Right lobe of liver (tissue), 6 donors: ENCODE measurements around the gene USP6NL. TPM values are rescaled to one million over a fixed set of nuclear protein-coding genes. Genes with fewer than 3 reads are reported as not detected.

Experiments used
- ATAC-seq, 4 donors: fragments of 200-7000 bp; cut with Tn5 transposase; one replicate each; pipeline ENCODE4 v1.9.1; 2020; ENCODE audit warnings: mild to moderate bottlenecking in 4 of 4, moderate library complexity in 4 of 4
- DNase-seq, 3 donors: peaks; one replicate each; pipeline ENCODE4 v3.0.0-alpha.2; 2020
- H3K27ac ChIP-seq, 3 donors: fragments of 200-600 bp; one replicate each; pipeline ENCODE4 v1.8.0; 2022
- H3K27me3 ChIP-seq, 2 donors: fragments of 200-600 bp; one replicate each; pipeline ENCODE4 v1.8.0; 2022
- H3K36me3 ChIP-seq, 4 donors: fragments of 200-600 bp; sonication (generic) in 1 of 4; one replicate each; pipeline versions ENCODE4 v1.5.1 to v1.8.0; 2017 to 2022; ENCODE audit warnings: control low read depth in 1 of 4
- H3K4me1 ChIP-seq, 4 donors: fragments of 200-600 bp; sonication (generic) in 1 of 4; one replicate each; pipeline versions ENCODE4 v1.5.1 to v1.8.0; 2017 to 2022; ENCODE audit warnings: control low read depth in 1 of 4
- H3K4me3 ChIP-seq, 3 donors: fragments of 200-600 bp; one replicate each; pipeline ENCODE4 v1.8.0; 2022
- H3K9me3 ChIP-seq, 4 donors: fragments of 200-600 bp; sonication (generic) in 1 of 4; one replicate each; pipeline versions ENCODE4 v1.5.1 to v1.8.0; 2017 to 2022; ENCODE audit warnings: control low read depth in 1 of 4
- POLR2A ChIP-seq: fragments of 450-650 bp; IDR thresholded peaks from one replicate; pipeline ENCODE4 v1.6.1; 2017; ENCODE audit warnings: antibody characterized with exemption, mild to moderate bottlenecking
- WGBS: methylation state at CpG from one replicate; pipeline ENCODE4 v1.1.6; 2018; ENCODE audit warnings: low coverage, low lambda C conversion rate; ENCODE audit not compliant: insufficient coverage; ENCODE audit errors: missing lambda C conversion rate; 5-methylcytosine and 5-hydroxymethylcytosine counted together
- intact Hi-C, 2 donors: fragments of 100-400 bp; cut with DNase I; formaldehyde crosslinking; loops; one replicate each; pipeline versions ENCODE4 v1.11.2 to v1.14.1; 2022
- total RNA-seq, 6 experiments: library from RNA; depleted of rRNA in 2 of 6; stranded (reverse); fragments of >200 nt in 2 of 6; fragmentation: NEBNext Ultra II Directional in 3 of 6; extraction: Animal tissue kit (Norgen Biotek cat#: 25700) in 3 of 6; gene quantifications; one replicate each; pipeline versions ENCODE4 v1.1.0 to v1.2.4, GENCODE V29; 2016 to 2023
- TF ChIP-seq, protein P1 (sequence below), 4 donors: fragments of 200-600 bp in 3 of 4; fragments of 450-650 bp in 1 of 4; IDR thresholded peaks; one replicate each; pipeline versions ENCODE4 v1.5.1 to v1.8.0; 2016 to 2022; ENCODE audit warnings: antibody characterized with exemption in 4 of 4, mild to moderate bottlenecking in 2 of 4
- donor health status: DM: no; HTN: yes; CAD: no.
- donor health status: DM: no; HTN: no; CAD: no.
- donor health status: DM: no; HTN: no; CAD: no.
- donor health status: DM: no; HTN: yes; CAD: no.
- donor health status: DM: no; HTN: yes; CAD: no.

Gene USP6NL
- total RNA-seq, 6 experiments from 2014 or later, result 8.4 to 15.3 (median 11.5) TPM

DNA sequence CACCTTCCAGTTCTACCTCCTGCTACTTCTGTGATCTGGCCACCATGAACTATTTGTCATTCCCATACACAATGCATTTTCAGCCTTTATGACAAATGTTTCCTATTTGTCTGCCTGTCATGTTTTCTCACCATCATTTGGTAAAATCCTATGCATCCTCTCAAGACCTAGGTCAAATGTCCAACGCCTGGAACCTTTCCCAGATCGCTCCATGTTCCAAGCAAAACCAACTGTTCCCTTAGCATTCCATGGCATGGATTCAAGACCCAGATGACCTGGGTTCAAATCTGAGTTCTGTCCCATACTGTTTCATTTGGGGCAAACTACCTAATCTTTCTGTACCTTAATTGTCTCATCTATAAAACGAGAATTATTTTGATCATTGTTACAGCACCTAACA, 98.9 kb downstream of the USP6NL start:
- peaks cover 0 to 34% (median 3%) of the 10 kb centered on the region in 4 donors for H3K4me1 ChIP-seq
- H3K9me3 ChIP-seq, result no peaks in the 10 kb centered on the region
- intact Hi-C loops, result loop anchor here in 1 of 2 donors (10.0 kb wide), 1 partner anchor 212 kb away; no protein-coding TSS in a partner anchor
- no peak for TF ChIP-seq POLR2A
- TF ChIP-seq, protein P1, sequence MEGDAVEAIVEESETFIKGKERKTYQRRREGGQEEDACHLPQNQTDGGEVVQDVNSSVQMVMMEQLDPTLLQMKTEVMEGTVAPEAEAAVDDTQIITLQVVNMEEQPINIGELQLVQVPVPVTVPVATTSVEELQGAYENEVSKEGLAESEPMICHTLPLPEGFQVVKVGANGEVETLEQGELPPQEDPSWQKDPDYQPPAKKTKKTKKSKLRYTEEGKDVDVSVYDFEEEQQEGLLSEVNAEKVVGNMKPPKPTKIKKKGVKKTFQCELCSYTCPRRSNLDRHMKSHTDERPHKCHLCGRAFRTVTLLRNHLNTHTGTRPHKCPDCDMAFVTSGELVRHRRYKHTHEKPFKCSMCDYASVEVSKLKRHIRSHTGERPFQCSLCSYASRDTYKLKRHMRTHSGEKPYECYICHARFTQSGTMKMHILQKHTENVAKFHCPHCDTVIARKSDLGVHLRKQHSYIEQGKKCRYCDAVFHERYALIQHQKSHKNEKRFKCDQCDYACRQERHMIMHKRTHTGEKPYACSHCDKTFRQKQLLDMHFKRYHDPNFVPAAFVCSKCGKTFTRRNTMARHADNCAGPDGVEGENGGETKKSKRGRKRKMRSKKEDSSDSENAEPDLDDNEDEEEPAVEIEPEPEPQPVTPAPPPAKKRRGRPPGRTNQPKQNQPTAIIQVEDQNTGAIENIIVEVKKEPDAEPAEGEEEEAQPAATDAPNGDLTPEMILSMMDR (IDR thresholded peaks at IDR 0.05), result no peak
- H3K27ac ChIP-seq, result no peak overlapping the region
- DNase-seq (peak in 1 of 3 donors; percentile 54), ATAC-seq (peak in 2 of 4 donors; percentile 27 to 35)
- peaks cover 0 to 5% (median 0%) of the 10 kb centered on the region in 4 donors for H3K36me3 ChIP-seq
- 48% methylated on average over 3 of the region's 3 CpGs for WGBS
- H3K4me3 ChIP-seq, result no peak overlapping the region
- no peaks in the 10 kb centered on the region for H3K27me3 ChIP-seq

DNA sequence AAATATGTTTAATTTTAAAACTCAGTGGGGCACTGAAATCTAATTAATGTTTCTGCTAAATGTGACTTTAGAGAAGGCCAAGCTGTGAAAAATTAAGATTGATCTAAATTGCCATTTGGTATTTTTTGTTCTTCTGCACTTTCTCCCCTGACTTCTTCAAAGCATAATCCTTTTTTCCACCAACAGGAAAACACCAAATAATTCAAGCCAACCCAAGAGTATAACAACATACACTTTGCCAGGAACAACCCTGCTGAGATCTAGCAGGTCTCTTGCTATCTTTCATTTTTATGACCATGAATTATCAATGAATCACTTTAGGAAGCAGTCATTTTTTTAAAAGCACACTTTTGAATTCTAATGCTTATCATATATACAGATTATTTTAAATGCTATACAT, 100.1 kb downstream of the USP6NL start:
- intact Hi-C loops, result loop anchor here in 1 of 2 donors (10.0 kb wide), 1 partner anchor 213 kb away; no protein-coding TSS in a partner anchor
- Histone ChIP-seq H3K4me1 (peaks cover 0 to 24% (median 3%) of the 10 kb centered on the region in 4 donors), H3K4me3 (no peak overlapping the region), H3K36me3 (peaks cover 0 to 5% (median 0%) of the 10 kb centered on the region in 4 donors), H3K27ac (no peak overlapping the region), H3K27me3 (no peaks in the 10 kb centered on the region), H3K9me3 (no peaks in the 10 kb centered on the region)
- DNase-seq (no peak), ATAC-seq (no peak)
- TF ChIP-seq, protein P1 (IDR thresholded peaks at IDR 0.05), result no peak
- TF ChIP-seq POLR2A, result no peak

DNA sequence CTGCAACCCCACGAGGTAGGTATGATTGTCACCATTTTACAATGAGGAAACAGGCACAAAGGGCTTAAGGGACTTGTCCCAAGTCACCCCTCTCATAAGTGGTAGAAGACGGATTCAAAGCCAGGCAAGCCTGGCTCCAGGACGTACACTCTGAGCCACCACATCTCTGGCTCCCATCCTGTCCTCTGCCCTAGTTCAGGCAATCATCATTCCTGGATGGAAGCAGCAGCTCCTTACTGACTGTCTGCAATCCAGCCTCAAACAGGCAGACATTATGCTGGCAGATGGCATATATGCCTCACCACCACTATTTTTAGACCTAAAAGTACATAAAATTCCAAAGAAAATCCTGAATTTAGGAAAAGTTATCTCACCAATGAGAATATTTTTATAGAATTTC, 100.7 kb downstream of the USP6NL start:
- Histone ChIP-seq H3K27me3 (no peaks in the 10 kb centered on the region), H3K4me1 (peaks cover 0 to 18% (median 3%) of the 10 kb centered on the region in 4 donors), H3K27ac (no peak overlapping the region), H3K9me3 (no peaks in the 10 kb centered on the region), H3K36me3 (peaks cover 0 to 5% (median 0%) of the 10 kb centered on the region in 4 donors), H3K4me3 (no peak overlapping the region)
- ATAC-seq (no peak), DNase-seq (no peak)
- intact Hi-C loops, result loop anchor here in 1 of 2 donors (10.0 kb wide), 1 partner anchor 214 kb away; no protein-coding TSS in a partner anchor
- 70% methylated on average over 3 of the region's 3 CpGs for WGBS
- TF ChIP-seq, protein P1 (IDR thresholded peaks at IDR 0.05), result no peak
- TF ChIP-seq POLR2A, result no peak

DNA sequence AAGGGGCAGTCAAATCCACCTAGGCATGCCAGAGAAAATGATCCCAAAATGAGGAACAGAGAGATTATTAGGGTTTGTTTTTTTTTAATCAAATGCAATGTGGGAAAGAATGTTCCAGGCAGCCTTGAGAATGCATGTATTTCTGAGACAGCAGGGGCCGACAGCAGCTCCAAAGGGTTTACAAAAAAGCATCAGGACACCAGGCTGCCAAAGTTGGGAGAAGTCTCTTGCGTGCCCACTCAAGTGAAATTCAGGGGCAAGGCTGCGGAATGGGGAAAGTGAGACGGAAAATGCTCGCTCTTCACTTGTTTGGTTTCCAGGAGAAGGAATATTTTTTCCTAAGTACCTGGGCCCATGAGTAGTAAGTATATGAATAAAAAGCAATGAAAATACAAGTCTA, 101.2 kb downstream of the USP6NL start:
- Histone ChIP-seq H3K9me3 (no peaks in the 10 kb centered on the region), H3K36me3 (peaks cover 0 to 5% (median 0%) of the 10 kb centered on the region in 4 donors), H3K27me3 (no peaks in the 10 kb centered on the region), H3K27ac (no peak overlapping the region), H3K4me1 (peaks cover 0 to 18% (median 1%) of the 10 kb centered on the region in 4 donors), H3K4me3 (no peak overlapping the region)
- no peak for ATAC-seq
- intact Hi-C loops, result loop anchor here in 1 of 2 donors (10.0 kb wide), 1 partner anchor 215 kb away; no protein-coding TSS in a partner anchor
- TF ChIP-seq POLR2A, result no peak
- TF ChIP-seq, protein P1 (IDR thresholded peaks at IDR 0.05), result no peak
- 95% methylated on average over 5 of the region's 5 CpGs for WGBS
- no peak for DNase-seq
